Right lobe of liver (tissue), 4 donors: ENCODE data around the gene CDHR2.

Experiments used
- POLR2A ChIP-seq: fragments of 450-650 bp; IDR thresholded peaks from one replicate; pipeline ENCODE4 v1.6.1; 2017; ENCODE audit warnings: antibody characterized with exemption, mild to moderate bottlenecking
- TF ChIP-seq, protein P1 (sequence below), 4 donors: fragments of 200-600 bp in 3 of 4; fragments of 450-650 bp in 1 of 4; IDR thresholded peaks; one replicate each; pipeline versions ENCODE4 v1.5.1 to v1.8.0; 2016 to 2022; ENCODE audit warnings: antibody characterized with exemption in 4 of 4, mild to moderate bottlenecking in 2 of 4
- donor health status: DM: no; HTN: no; CAD: no.
- donor health status: DM: no; HTN: no; CAD: no.
- donor health status: DM: no; HTN: yes; CAD: no.

DNA sequence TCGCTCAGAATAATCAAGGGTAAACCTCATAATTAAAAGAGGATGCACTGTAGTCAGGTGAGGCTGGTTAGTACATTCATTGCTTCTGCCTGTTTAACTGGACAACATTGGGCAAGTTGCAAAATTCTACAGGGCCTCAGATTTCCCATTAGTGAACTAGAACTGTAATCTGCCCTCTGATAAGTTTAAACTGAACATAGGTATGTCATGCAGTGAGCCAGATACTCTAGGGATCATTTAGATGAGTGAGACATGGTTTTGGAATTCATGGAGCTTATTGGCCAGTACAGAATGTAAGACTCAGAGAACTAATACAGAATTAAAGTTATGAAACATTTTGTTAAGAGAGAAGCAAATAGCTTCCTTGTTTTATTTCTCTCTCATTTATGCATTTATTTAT lies 47.8 kb upstream of the CDHR2 start:
- TF ChIP-seq, protein P1, sequence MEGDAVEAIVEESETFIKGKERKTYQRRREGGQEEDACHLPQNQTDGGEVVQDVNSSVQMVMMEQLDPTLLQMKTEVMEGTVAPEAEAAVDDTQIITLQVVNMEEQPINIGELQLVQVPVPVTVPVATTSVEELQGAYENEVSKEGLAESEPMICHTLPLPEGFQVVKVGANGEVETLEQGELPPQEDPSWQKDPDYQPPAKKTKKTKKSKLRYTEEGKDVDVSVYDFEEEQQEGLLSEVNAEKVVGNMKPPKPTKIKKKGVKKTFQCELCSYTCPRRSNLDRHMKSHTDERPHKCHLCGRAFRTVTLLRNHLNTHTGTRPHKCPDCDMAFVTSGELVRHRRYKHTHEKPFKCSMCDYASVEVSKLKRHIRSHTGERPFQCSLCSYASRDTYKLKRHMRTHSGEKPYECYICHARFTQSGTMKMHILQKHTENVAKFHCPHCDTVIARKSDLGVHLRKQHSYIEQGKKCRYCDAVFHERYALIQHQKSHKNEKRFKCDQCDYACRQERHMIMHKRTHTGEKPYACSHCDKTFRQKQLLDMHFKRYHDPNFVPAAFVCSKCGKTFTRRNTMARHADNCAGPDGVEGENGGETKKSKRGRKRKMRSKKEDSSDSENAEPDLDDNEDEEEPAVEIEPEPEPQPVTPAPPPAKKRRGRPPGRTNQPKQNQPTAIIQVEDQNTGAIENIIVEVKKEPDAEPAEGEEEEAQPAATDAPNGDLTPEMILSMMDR (IDR thresholded peaks at IDR 0.05): no peak
- TF ChIP-seq POLR2A: no peak
